Activated CD4-positive, CD25-positive, alpha-beta regulatory T cell (primary cell): ENCODE results near the gene UNC45A.
"Not testable (repeated sequence)": the region's sequence is repeated elsewhere in the genome, so short reads cannot be mapped to it uniquely, and the experiment has no call there.

ENCODE experiments used
- DNase-seq, 4 experiments: peaks; one replicate each; lab custom pipeline; 2025; lab: John Stamatoyannopoulos, UW

Gene UNC45A

GRCh38 chr15:90903733-90904536 is 31.1 kb upstream of the UNC45A start:
- no peak for DNase-seq

GRCh38 chr15:90904746-90905145 is 30.3 kb upstream of the UNC45A start:
- DNase-seq = no peak

- no peak for DNase-seq
These were observed 29.5 kb upstream of the UNC45A start for GRCh38 chr15:90905306-90906180.

GRCh38 chr15:90906181-90906849 is 28.8 kb upstream of the UNC45A start:
- no peak for DNase-seq

GRCh38 chr15:90907051-90907660 is 27.9 kb upstream of the UNC45A start:
- no peak for DNase-seq

GRCh38 chr15:90907838-90908507 is 27.1 kb upstream of the UNC45A start:
- DNase-seq = no peak

GRCh38 chr15:90909449-90909848 is 25.6 kb upstream of the UNC45A start:
- DNase-seq = not testable (repeated sequence)

GRCh38 chr15:90909976-90910375 is 25.1 kb upstream of the UNC45A start:
- no peak for DNase-seq

- DNase-seq = no peak
These were observed 24.4 kb upstream of the UNC45A start for GRCh38 chr15:90910441-90911301.

- DNase-seq = no peak
These were observed 23.8 kb upstream of the UNC45A start for GRCh38 chr15:90911302-90911623.

GRCh38 chr15:90911906-90912769 is 22.9 kb upstream of the UNC45A start:
- no peak for DNase-seq

- no peak for DNase-seq
These were observed 22.4 kb upstream of the UNC45A start for GRCh38 chr15:90912770-90913075.

GRCh38 chr15:90913398-90913944 is 21.6 kb upstream of the UNC45A start:
- no peak for DNase-seq

- DNase-seq = no peak
These were observed 20.6 kb upstream of the UNC45A start for GRCh38 chr15:90914305-90915080.

GRCh38 chr15:90915216-90915807 is 19.8 kb upstream of the UNC45A start:
- DNase-seq = no peak

GRCh38 chr15:90915808-90916440 is 19.2 kb upstream of the UNC45A start:
- no peak for DNase-seq

GRCh38 chr15:90916461-90916860 is 18.6 kb upstream of the UNC45A start:
- no peak for DNase-seq

- no peak for DNase-seq
These were observed 17.5 kb upstream of the UNC45A start for GRCh38 chr15:90917569-90917968.
